WTC11 (cell line): ENCODE data around the gene CARS1. TPM values are rescaled to one million over a fixed set of nuclear protein-coding genes. Genes with fewer than 3 reads are reported as not detected.

Experiments
- ATAC-seq: fragments of 200-7000 bp; cut with Tn5 transposase; 2 replicates; pipeline ENCODE4 v1.10.0; 2021; ENCODE audit warnings: mild to moderate bottlenecking, moderate library complexity
- CTCF ChIA-PET: fragments of 300-600 bp; sonication (Branson Sonifier 250); formaldehyde crosslinking; loops from one replicate; lab custom pipeline; 2021; ENCODE audit warnings: antibody characterized with exemption; lab: Charles Lee
- POLR2A ChIA-PET: fragments of 350-600 bp; sonication (Branson Sonifier 250); formaldehyde crosslinking; loops from one replicate; lab custom pipeline; 2021; ENCODE audit warnings: antibody characterized with exemption; lab: Charles Lee
- DNase-seq: peaks from one replicate; pipeline ENCODE4 v3.0.0; 2021; ENCODE audit warnings: low spot score
- H3K27ac Mint-ChIP-seq: 2 replicates; pipeline ENCODE4 v1.8.0; 2021; ENCODE audit warnings: mixed read lengths
- H3K27me3 Mint-ChIP-seq: 2 replicates; pipeline ENCODE4 v1.8.0; 2021; ENCODE audit warnings: low read depth, mild to moderate bottlenecking, moderate library complexity, mixed read lengths
- H3K36me3 Mint-ChIP-seq: 2 replicates; pipeline ENCODE4 v1.8.0; 2021; ENCODE audit warnings: mixed read lengths
- H3K4me1 Mint-ChIP-seq: 2 replicates; pipeline ENCODE4 v1.8.0; 2022; ENCODE audit warnings: mixed read lengths
- H3K4me3 Mint-ChIP-seq: 2 replicates; pipeline ENCODE4 v1.8.0; 2021; ENCODE audit warnings: mild to moderate bottlenecking, moderate library complexity, mixed read lengths
- H3K9me3 Mint-ChIP-seq: 2 replicates; pipeline ENCODE4 v1.8.0; 2021; ENCODE audit warnings: mixed read lengths
- ATF1 ChIP-seq: sonication (generic); formaldehyde crosslinking; IDR thresholded peaks from 2 replicates; pipeline ENCODE4 v1.8.1; 2023; ENCODE audit warnings: mild to moderate bottlenecking, moderate library complexity, missing genetic modification reagents
- CREB1 ChIP-seq: sonication (generic); formaldehyde crosslinking; IDR thresholded peaks from 2 replicates; pipeline ENCODE4 v1.8.0; 2023; ENCODE audit warnings: mild to moderate bottlenecking, missing genetic modification reagents
- FOXK1 ChIP-seq: sonication (generic); formaldehyde crosslinking; IDR thresholded peaks from 2 replicates; pipeline ENCODE4 v1.8.0; 2022; ENCODE audit warnings: mild to moderate bottlenecking, moderate library complexity, missing genetic modification reagents
- HMGA2 ChIP-seq: fragments of 250-450 bp; sonication (Bioruptor Pico); IDR thresholded peaks from 2 replicates; pipeline ENCODE4 v1.4.0; 2021; ENCODE audit warnings: mild to moderate bottlenecking, moderate library complexity
- JAZF1 ChIP-seq: fragments of 250-450 bp; sonication (Bioruptor Pico); IDR thresholded peaks from 2 replicates; pipeline ENCODE4 v1.9.0; 2021; ENCODE audit warnings: moderate library complexity, mild to moderate bottlenecking, inconsistent platforms
- MXD4 ChIP-seq: fragments of 250-450 bp; sonication (Bioruptor Pico); IDR thresholded peaks from 2 replicates; pipeline ENCODE4 v1.8.0; 2021; ENCODE audit warnings: mild to moderate bottlenecking, moderate library complexity, borderline replicate concordance
- NFATC4 ChIP-seq: fragments of 250-450 bp; sonication (Bioruptor Pico); IDR thresholded peaks from 2 replicates; pipeline ENCODE4 v1.9.0; 2021; ENCODE audit warnings: mild to moderate bottlenecking
- PRRX2 ChIP-seq: fragments of 250-450 bp; sonication (Bioruptor Pico); IDR thresholded peaks from 2 replicates; pipeline ENCODE4 v1.8.0; 2021; ENCODE audit warnings: mild to moderate bottlenecking
- TEAD4 ChIP-seq: sonication (generic); formaldehyde crosslinking; IDR thresholded peaks from 2 replicates; pipeline ENCODE4 v1.8.0; 2022; ENCODE audit warnings: mild to moderate bottlenecking, missing genetic modification reagents
- TP53 ChIP-seq: sonication (generic); formaldehyde crosslinking; IDR thresholded peaks from 2 replicates; pipeline ENCODE4 v1.8.1; 2023; ENCODE audit warnings: mild to moderate bottlenecking, missing genetic modification reagents
- ZNF121 ChIP-seq: sonication (generic); formaldehyde crosslinking; IDR thresholded peaks from 2 replicates; pipeline ENCODE4 v1.8.0; 2023; ENCODE audit warnings: missing genetic modification reagents
- ZNF396 ChIP-seq: fragments of 250-450 bp; sonication (Bioruptor Pico); IDR thresholded peaks from 2 replicates; pipeline ENCODE4 v1.8.0; 2021; ENCODE audit warnings: mild to moderate bottlenecking, moderate library complexity, borderline replicate concordance
- total RNA-seq: library from RNA; stranded (reverse); gene quantifications from 3 replicates; pipeline ENCODE4 v1.2.3, GENCODE V29; 2021
- TF ChIP-seq, protein P1 (sequence below): fragments of 250-450 bp; sonication (Bioruptor Pico); IDR thresholded peaks from 2 replicates; pipeline ENCODE4 v1.9.0; 2021; ENCODE audit warnings: mild to moderate bottlenecking, borderline replicate concordance
- TF ChIP-seq, protein P2 (sequence below): sonication (generic); formaldehyde crosslinking; IDR thresholded peaks from 2 replicates; pipeline ENCODE4 v1.8.0; 2023; ENCODE audit warnings: mild to moderate bottlenecking, missing genetic modification reagents
- TF ChIP-seq, protein P3 (sequence below): fragments of 250-450 bp; sonication (Bioruptor Pico); IDR thresholded peaks from 2 replicates; pipeline ENCODE4 v1.8.0; 2021; ENCODE audit warnings: mild to moderate bottlenecking
- TF ChIP-seq, protein P4 (sequence below): sonication (generic); formaldehyde crosslinking; IDR thresholded peaks from 2 replicates; pipeline ENCODE4 v1.8.1; 2022; ENCODE audit warnings: low read depth, mild to moderate bottlenecking, moderate library complexity, missing genetic modification reagents, borderline replicate concordance
- TF ChIP-seq, protein P5 (sequence below): sonication (generic); formaldehyde crosslinking; IDR thresholded peaks from 2 replicates; pipeline ENCODE4 v1.8.0; 2022; ENCODE audit warnings: mild to moderate bottlenecking, missing genetic modification reagents
- TF ChIP-seq, protein P6 (sequence below): sonication (generic); formaldehyde crosslinking; IDR thresholded peaks from 2 replicates; pipeline ENCODE4 v1.8.0; 2022; ENCODE audit warnings: missing genetic modification reagents

Gene CARS1
- total RNA-seq, 1 experiment from 2014 or later: 92.0 TPM

DNA sequence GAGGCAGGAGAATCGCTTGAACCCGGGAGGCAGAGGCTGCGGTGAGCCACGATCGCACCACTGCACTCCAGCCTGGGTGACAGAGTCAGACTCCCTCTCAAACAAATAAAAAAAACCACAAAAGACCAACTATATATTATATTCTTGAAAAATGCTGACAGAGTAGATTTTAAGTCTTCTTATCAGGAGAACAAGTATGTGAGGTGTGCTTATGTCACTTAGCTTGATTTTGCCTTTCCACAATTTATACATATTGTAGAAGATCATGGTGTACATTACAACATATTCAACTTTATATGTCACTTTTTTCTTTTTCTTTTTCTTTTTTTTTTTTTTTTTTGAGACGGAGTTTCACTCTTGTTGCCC lies 24.1 kb upstream of the CARS1 start:
- Mint-ChIP-seq H3K36me3 (no peaks in the 10 kb centered on the region), H3K4me1 (no peaks in the 10 kb centered on the region), H3K27me3 (peaks cover 6% of the 10 kb centered on the region; the same call in 1 of the 2 replicates), H3K27ac (no peak overlapping the region), H3K9me3 (no peaks in the 10 kb centered on the region), H3K4me3 (no peak overlapping the region)
- no peak for ATAC-seq
- DNase-seq: no peak
- TF ChIP-seq, protein P1, sequence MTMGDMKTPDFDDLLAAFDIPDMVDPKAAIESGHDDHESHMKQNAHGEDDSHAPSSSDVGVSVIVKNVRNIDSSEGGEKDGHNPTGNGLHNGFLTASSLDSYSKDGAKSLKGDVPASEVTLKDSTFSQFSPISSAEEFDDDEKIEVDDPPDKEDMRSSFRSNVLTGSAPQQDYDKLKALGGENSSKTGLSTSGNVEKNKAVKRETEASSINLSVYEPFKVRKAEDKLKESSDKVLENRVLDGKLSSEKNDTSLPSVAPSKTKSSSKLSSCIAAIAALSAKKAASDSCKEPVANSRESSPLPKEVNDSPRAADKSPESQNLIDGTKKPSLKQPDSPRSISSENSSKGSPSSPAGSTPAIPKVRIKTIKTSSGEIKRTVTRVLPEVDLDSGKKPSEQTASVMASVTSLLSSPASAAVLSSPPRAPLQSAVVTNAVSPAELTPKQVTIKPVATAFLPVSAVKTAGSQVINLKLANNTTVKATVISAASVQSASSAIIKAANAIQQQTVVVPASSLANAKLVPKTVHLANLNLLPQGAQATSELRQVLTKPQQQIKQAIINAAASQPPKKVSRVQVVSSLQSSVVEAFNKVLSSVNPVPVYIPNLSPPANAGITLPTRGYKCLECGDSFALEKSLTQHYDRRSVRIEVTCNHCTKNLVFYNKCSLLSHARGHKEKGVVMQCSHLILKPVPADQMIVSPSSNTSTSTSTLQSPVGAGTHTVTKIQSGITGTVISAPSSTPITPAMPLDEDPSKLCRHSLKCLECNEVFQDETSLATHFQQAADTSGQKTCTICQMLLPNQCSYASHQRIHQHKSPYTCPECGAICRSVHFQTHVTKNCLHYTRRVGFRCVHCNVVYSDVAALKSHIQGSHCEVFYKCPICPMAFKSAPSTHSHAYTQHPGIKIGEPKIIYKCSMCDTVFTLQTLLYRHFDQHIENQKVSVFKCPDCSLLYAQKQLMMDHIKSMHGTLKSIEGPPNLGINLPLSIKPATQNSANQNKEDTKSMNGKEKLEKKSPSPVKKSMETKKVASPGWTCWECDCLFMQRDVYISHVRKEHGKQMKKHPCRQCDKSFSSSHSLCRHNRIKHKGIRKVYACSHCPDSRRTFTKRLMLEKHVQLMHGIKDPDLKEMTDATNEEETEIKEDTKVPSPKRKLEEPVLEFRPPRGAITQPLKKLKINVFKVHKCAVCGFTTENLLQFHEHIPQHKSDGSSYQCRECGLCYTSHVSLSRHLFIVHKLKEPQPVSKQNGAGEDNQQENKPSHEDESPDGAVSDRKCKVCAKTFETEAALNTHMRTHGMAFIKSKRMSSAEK (CRISPR knock-in tag): no peak
- TF ChIP-seq HMGA2 (no peak), TP53 (CRISPR knock-in tag) (no peak), NFATC4 (CRISPR knock-in tag) (no peak), MXD4 (CRISPR knock-in tag) (no peak), ZNF396 (no peak), CREB1 (CRISPR knock-in tag) (no peak), TEAD4 (CRISPR knock-in tag) (no peak)
- TF ChIP-seq, protein P2, sequence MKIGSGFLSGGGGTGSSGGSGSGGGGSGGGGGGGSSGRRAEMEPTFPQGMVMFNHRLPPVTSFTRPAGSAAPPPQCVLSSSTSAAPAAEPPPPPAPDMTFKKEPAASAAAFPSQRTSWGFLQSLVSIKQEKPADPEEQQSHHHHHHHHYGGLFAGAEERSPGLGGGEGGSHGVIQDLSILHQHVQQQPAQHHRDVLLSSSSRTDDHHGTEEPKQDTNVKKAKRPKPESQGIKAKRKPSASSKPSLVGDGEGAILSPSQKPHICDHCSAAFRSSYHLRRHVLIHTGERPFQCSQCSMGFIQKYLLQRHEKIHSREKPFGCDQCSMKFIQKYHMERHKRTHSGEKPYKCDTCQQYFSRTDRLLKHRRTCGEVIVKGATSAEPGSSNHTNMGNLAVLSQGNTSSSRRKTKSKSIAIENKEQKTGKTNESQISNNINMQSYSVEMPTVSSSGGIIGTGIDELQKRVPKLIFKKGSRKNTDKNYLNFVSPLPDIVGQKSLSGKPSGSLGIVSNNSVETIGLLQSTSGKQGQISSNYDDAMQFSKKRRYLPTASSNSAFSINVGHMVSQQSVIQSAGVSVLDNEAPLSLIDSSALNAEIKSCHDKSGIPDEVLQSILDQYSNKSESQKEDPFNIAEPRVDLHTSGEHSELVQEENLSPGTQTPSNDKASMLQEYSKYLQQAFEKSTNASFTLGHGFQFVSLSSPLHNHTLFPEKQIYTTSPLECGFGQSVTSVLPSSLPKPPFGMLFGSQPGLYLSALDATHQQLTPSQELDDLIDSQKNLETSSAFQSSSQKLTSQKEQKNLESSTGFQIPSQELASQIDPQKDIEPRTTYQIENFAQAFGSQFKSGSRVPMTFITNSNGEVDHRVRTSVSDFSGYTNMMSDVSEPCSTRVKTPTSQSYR: no peak
- TF ChIP-seq, protein P3, sequence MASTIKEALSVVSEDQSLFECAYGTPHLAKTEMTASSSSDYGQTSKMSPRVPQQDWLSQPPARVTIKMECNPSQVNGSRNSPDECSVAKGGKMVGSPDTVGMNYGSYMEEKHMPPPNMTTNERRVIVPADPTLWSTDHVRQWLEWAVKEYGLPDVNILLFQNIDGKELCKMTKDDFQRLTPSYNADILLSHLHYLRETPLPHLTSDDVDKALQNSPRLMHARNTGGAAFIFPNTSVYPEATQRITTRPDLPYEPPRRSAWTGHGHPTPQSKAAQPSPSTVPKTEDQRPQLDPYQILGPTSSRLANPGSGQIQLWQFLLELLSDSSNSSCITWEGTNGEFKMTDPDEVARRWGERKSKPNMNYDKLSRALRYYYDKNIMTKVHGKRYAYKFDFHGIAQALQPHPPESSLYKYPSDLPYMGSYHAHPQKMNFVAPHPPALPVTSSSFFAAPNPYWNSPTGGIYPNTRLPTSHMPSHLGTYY (CRISPR knock-in tag): no peak
- TF ChIP-seq, protein P4, sequence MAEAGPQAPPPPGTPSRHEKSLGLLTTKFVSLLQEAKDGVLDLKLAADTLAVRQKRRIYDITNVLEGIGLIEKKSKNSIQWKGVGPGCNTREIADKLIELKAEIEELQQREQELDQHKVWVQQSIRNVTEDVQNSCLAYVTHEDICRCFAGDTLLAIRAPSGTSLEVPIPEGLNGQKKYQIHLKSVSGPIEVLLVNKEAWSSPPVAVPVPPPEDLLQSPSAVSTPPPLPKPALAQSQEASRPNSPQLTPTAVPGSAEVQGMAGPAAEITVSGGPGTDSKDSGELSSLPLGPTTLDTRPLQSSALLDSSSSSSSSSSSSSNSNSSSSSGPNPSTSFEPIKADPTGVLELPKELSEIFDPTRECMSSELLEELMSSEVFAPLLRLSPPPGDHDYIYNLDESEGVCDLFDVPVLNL (CRISPR knock-in tag): no peak
- CTCF ChIA-PET: interaction anchor here (0.6 to 1.2 kb wide), 2 partner anchors 10 to 550 kb away, joined by 3 to 6 read pairs; no protein-coding TSS in a partner anchor
- POLR2A ChIA-PET: interaction anchor here (0.7 kb wide), 1 partner anchor 14 kb away, joined by 3 read pairs; no protein-coding TSS in a partner anchor

DNA sequence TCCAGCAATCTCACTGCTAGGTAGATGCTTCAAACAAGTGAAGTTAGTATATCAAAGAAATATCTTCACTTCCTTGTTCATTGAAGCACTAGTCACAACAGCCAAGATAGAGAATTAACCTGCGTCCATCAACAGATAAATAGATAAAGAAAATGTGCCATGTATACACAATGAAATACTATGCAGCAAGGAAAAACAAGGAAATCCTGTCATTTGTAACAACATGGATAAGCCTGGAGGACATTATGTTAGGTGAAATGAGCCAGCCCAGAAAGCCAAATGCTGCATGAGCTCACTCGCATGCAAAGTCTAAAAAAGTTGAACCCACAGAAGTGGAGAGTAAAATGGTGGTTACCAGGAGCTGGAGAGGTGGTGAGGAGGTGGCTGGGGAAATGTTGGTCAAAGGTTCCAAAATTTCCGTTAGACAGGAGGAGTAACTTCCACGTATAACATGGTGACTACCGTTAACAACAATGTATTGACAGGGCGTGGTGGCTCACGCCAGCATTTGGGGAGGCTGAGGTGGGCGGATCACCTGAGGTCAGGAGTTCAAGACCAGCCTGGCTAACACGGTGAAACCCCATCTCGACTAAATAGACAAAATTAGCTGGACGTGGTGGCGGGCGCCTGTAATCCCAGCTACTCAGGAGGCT lies 23.6 kb upstream of the CARS1 start:
- ChIA-PET CTCF (interaction anchor here (1.0 to 1.2 kb wide), 2 partner anchors 11 kb away, joined by 3 to 6 read pairs; no protein-coding TSS in a partner anchor), POLR2A (interaction anchor here (0.7 kb wide), 1 partner anchor 14 kb away, joined by 3 read pairs; no protein-coding TSS in a partner anchor)
- H3K9me3 Mint-ChIP-seq: no peaks in the 10 kb centered on the region
- ATAC-seq (no peak), DNase-seq (no peak)
- no peak overlapping the region for H3K4me3 Mint-ChIP-seq
- H3K27me3 Mint-ChIP-seq: peaks cover 6% of the 10 kb centered on the region; the same call in 1 of the 2 replicates
- no peak overlapping the region for H3K27ac Mint-ChIP-seq
- H3K36me3 Mint-ChIP-seq: no peaks in the 10 kb centered on the region
- H3K4me1 Mint-ChIP-seq: no peaks in the 10 kb centered on the region
- TF ChIP-seq ZNF121: no peak
- no peak for TF ChIP-seq FOXK1
- TF ChIP-seq ATF1 (CRISPR knock-in tag): no peak
- TF ChIP-seq, protein P5, sequence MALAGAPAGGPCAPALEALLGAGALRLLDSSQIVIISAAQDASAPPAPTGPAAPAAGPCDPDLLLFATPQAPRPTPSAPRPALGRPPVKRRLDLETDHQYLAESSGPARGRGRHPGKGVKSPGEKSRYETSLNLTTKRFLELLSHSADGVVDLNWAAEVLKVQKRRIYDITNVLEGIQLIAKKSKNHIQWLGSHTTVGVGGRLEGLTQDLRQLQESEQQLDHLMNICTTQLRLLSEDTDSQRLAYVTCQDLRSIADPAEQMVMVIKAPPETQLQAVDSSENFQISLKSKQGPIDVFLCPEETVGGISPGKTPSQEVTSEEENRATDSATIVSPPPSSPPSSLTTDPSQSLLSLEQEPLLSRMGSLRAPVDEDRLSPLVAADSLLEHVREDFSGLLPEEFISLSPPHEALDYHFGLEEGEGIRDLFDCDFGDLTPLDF (CRISPR knock-in tag): no peak
- TF ChIP-seq PRRX2: no peak
- TF ChIP-seq, protein P6, sequence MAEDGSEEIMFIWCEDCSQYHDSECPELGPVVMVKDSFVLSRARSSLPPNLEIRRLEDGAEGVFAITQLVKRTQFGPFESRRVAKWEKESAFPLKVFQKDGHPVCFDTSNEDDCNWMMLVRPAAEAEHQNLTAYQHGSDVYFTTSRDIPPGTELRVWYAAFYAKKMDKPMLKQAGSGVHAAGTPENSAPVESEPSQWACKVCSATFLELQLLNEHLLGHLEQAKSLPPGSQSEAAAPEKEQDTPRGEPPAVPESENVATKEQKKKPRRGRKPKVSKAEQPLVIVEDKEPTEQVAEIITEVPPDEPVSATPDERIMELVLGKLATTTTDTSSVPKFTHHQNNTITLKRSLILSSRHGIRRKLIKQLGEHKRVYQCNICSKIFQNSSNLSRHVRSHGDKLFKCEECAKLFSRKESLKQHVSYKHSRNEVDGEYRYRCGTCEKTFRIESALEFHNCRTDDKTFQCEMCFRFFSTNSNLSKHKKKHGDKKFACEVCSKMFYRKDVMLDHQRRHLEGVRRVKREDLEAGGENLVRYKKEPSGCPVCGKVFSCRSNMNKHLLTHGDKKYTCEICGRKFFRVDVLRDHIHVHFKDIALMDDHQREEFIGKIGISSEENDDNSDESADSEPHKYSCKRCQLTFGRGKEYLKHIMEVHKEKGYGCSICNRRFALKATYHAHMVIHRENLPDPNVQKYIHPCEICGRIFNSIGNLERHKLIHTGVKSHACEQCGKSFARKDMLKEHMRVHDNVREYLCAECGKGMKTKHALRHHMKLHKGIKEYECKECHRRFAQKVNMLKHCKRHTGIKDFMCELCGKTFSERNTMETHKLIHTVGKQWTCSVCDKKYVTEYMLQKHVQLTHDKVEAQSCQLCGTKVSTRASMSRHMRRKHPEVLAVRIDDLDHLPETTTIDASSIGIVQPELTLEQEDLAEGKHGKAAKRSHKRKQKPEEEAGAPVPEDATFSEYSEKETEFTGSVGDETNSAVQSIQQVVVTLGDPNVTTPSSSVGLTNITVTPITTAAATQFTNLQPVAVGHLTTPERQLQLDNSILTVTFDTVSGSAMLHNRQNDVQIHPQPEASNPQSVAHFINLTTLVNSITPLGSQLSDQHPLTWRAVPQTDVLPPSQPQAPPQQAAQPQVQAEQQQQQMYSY: no peak
- no peak for TF ChIP-seq ZNF396
- TF ChIP-seq JAZF1 (CRISPR knock-in tag): no peak
